ENCODE results near the gene TMEM87B.

DNA sequence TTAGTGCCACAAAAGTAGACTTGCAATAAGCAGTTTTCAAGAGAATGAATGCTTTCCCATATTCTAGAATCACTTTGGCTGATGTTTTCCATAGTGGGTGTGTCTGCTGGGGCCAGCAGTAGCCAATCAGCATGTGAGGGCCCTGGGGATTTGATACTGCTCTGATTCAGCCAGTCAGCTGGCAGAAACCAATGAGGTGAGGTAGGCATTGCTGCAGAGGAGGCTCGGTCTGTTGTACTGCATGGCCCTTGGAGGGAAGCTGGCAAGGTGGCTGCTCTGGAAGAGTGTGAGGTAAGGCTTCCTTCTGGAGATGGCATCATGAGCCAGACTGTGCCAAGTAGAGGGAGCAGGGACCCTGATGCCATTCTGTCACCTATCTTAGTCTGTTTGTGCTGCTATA, 22.7 kb downstream of the TMEM87B start:
- TF ChIP-seq, protein P1, sequence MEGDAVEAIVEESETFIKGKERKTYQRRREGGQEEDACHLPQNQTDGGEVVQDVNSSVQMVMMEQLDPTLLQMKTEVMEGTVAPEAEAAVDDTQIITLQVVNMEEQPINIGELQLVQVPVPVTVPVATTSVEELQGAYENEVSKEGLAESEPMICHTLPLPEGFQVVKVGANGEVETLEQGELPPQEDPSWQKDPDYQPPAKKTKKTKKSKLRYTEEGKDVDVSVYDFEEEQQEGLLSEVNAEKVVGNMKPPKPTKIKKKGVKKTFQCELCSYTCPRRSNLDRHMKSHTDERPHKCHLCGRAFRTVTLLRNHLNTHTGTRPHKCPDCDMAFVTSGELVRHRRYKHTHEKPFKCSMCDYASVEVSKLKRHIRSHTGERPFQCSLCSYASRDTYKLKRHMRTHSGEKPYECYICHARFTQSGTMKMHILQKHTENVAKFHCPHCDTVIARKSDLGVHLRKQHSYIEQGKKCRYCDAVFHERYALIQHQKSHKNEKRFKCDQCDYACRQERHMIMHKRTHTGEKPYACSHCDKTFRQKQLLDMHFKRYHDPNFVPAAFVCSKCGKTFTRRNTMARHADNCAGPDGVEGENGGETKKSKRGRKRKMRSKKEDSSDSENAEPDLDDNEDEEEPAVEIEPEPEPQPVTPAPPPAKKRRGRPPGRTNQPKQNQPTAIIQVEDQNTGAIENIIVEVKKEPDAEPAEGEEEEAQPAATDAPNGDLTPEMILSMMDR (IDR thresholded peaks at IDR 0.05), result no peak
- TF ChIP-seq POLR2AphosphoS5 (IDR thresholded peaks at IDR 0.05), result no peak
